Skin epidermis (tissue), 12 donors: ENCODE measurements around the gene CDC34.

Experiments used
- H3K27ac ChIP-seq, 21 experiments: fragments of 200-600 bp; sonication (generic) in 11 of 21; one replicate each; pipeline ENCODE4 v1.5.0; 2020; ENCODE audit warnings: mild to moderate bottlenecking in 3 of 21, inconsistent platforms in 2 of 21, moderate library complexity in 2 of 21
- H3K4me3 ChIP-seq, 7 experiments: fragments of 200-600 bp; sonication (generic) in 2 of 7; one replicate each; pipeline ENCODE4 v1.5.0; 2020; ENCODE audit warnings: inconsistent platforms in 2 of 7, mild to moderate bottlenecking in 2 of 7, moderate library complexity in 1 of 7

Gene CDC34

DNA sequence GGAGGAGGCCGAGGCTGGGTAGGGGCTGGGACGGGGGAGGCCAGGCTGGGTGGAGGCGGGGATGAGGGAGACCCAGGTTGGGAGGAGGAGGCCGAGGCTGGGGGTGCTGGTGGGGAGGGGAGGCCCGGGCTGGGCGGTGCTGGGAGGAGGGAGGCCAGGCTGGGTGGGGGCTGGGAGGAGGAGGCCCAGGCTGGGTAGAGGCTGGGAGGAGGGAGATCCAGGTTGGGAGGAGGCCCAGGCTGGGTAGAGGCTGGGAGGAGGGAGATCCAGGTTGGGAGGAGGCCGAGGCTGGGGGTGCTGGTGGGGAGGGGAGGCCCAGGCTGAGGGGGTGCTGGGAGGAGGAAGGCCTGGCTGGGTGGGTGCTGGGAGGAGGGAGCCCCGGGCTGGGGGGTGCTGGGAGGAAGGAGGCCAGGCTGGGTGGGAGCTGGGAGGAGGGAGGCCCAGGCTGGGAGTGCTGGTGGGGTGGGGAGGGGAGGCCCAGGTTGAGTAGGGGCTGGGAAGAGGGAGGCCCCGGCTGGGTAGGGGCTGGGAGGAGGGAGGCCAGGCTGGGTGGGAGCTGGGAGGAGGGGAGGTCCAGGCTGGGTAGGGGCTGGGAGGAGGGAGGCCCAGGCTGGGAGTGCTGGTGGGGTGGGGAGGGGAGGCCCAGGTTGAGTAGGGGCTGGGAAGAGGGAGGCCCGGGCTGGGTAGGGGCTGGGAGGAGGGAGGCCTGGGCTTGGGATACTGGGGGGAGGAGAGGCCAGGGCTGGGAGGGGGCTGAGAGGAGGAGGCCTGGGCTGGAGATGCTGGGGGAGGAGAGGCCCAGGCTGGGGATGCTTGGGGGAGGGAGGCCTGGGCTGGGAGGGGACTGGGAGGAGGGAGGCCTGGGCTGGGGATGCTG lies 13.6 kb upstream of the CDC34 start:
- no peak overlapping the region for H3K4me3 ChIP-seq
- H3K27ac ChIP-seq: no peak overlapping the region

DNA sequence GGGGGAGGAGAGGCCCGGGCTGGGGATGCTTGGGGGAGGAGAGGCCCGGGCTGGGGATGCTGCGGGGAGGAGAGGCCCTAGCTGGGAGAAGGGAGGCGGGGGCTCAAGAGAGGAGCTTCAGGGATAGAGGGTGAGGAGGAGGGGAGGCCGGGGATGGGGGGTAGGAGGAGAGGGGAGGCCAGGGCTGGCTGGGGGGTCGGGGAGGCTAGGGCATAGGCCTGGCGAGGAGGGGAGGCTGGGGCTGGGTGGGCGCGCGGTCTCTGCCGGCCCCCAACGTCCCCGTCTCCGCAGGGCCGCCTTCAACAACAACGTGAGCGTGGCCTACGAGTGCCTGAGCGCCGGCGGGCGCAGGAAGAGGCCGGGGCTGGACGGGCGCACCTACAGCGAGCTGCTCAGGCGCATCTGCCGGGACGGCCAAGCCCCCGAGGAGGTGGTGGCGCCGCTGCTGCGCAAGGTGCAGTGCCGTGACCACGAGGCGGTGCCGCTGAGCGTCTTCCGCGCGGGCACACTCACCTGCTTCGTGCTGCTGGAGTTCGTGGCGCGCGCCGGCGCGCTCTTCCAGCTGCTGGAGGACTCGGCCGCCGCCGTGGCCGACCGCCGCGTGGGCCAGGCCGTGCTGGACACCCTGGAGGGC lies 12.8 kb upstream of the CDC34 start:
- H3K4me3 ChIP-seq: no peak overlapping the region
- peak overlapping the region in 1 of 21 experiments; percentile 5 for H3K27ac ChIP-seq

DNA sequence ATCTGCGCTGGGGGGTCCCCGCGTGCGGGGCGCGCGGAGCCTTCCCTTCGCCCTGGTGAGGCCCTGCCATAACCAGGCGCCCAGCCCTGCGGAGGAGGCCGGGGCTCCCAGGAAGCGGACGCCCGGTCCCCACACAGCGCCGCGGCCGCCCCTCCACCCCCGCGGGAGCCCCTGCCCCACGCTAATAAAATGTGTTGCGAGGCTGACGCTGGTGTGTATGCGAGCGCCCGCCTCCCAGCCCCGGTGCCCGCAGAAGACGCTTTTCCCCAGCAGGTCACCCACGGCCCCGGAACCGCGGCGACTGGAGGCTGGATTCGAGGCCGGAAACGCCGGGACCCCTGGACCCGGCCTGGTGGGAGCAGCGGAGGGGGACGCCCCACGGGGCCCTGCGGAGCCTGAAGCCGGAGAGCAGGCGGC lies 12.1 kb upstream of the CDC34 start:
- H3K27ac ChIP-seq: no peak overlapping the region
- H3K4me3 ChIP-seq: no peak overlapping the region

DNA sequence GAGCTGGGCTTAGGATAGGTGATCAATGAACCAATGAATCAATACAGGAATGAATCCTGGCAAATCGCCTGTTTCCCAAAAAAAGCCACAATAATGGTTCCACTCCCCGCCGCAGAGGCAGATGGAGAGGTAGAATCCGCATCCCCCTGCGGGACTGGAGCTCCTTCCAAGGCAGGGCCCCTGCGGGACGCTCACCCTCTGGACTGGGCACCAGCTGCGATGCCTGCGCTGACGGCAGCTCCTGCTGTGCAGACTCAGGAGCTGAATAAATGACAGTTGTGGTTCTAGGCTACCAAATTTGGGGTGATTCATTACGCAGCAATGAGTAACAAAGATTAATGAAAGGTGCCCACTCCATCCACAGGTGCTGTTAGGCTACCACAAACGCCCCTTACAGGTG lies 8.8 kb upstream of the CDC34 start:
- H3K4me3 ChIP-seq: no peak overlapping the region
- H3K27ac ChIP-seq: no peak overlapping the region

DNA sequence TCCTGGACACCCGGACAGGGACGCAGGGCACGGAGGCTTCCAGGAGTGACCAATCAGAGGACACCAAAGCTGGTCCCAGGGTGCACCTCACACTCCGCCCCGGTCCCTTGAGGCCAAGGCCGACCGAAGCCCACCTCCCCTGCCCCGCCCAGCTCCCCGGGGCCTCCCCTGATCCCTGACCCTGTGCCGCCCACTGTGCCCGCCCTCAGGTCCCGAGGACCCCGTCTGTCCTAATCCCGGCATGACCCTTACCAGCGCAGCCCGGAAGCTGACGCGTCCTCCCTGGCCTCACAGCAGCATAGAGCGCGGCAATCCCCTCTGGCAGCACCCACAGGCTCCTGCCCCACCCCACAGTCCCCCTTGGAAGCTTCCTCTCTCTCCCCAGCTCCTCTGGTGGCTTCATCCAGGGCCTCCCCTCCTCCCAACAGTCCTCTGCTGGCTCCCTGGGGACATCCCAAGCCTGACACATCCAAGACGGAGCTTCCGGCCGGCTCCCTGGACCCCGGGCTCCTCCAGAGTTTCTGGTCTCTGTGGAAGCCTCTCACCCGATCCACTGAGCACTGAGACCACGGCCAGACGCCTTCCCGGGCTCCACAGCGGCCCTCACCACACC lies 7.4 kb upstream of the CDC34 start:
- H3K4me3 ChIP-seq: no peak overlapping the region

DNA sequence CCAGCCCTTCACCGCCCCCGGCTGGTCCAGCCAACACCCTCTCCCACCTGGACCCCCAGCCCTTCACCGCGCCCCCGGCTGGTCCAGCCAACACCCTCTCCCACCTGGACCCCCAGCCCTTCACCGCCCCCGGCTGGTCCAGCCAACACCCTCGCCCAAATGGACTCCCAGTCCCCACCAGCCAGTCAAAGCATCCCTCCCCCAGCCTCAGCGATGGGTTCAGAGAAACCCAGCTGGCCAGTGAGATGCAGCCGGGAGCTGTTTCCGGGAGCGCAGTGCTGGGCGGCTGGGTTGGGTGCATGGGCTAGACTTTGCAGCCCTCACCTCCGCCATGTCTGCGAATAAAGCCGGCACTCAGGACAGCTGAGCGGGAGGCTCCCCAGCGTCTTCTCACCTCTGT lies 6.5 kb upstream of the CDC34 start:
- Histone ChIP-seq H3K4me3 (no peak overlapping the region), H3K27ac (no peak overlapping the region)

More for the DNA sequence above, 7.4 kb upstream of the CDC34 start:
- no peak overlapping the region for H3K27ac ChIP-seq

DNA sequence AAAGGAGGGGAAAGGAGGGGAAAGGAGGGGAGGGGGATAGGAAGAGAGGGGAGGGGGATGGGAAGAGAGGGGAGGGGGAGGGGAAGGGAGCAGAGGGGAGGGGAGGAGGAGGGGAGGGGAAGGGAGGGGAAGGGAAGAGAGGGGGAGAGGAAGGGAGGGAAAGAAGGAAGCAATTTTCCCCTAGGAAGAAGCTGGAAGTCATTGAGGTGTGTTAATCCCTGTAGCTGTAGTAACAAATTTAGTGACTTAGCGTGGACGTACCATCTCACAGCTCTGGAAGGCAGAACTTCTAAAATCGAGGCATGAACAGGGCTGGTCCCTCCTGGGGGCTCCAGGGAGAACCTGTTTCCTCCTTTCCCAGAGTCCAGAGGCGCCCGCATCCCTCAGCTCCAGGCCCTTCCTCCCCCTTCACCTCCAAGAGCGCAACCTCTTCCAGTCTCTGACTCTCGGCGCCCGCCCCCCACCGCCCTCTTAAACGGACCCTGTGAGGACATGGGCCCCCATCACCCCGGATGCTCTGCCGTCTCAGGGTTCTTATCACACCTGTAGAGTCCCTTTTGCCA lies 5.6 kb upstream of the CDC34 start:
- Histone ChIP-seq H3K4me3 (no peak overlapping the region), H3K27ac (no peak overlapping the region)

DNA sequence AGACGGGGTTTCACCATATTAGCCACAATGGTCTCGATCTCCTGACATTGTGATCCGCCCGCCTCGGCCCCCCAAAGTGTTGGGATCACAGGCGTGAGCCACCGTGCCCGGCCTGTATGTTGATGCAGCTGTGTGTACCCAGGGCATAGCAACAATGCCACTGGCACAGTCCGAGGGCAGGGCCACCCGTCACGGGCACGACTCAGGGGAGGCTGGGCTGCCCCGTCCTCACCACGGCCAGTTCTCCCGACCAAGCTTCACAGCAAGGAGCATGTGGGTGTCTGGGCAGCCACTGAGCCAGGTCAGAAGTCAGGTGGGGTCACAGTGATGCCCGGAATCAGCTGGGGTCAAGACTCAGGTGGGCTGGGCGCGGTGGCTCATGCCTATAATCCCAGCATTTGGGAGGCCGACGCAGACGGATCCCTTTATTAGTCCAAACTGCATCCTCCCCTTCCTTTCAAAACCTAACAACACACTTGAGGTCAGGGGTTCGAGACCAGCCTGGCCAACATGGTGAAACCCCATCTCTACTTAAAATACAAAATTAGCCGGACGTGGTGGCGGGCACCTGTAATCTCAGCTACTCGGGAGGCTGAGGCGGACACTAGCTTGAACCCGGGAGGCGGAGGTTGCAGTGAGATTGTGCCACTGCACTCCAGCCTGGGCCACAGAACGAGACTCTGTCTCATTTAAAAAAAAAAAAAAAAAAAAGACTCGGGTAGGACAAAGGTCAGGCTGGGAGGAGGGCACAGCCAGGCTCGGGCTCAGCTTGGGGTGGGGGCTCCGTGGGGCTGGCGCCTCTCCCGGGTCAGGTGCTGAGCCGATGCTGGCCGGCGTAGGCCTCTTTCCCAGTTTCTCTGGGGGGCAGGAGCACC lies 1.2 kb upstream of the CDC34 start:
- peak overlapping the region; percentile 69 to 99 (median 96) for H3K4me3 ChIP-seq

DNA sequence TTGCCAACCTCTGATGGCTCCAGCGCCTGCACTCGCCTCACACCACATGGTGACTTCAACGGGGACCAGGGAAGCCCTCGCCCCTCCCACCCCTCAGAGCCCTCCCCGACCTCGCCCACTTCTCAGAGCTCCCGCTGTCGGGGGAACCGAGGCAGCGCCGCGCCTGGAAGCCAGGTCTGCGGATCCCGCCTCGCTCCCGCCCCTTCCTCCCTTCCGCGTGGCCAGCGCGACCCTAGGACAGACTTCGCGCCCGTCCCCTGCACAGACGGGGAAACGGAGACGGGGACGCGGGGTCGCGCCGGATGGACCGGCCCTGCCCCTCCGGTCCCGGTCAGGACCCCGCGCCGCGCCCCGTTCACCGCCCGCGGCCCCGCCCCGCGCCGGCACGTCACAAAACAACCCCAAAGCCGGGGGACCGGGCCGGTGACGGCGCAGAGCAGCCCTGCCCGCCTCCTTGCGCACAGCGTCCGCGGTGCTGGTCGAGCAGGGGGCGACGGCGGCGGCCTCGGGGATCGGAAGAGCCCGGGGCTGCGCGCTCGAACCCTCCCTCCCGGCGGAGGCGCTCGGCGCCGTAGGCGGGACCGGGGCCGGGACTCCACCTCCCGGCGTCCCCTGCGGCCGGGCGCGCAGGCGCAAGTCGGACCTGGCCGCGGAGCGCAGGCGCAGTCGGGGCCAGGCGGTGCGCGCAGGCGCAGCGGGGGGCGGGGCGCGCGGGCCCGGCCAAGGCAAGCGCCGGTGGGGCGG lies 379 bp upstream of the CDC34 start:
- peak overlapping the region; percentile 69 to 99 (median 96) for H3K4me3 ChIP-seq

More for the DNA sequence above, 1.2 kb upstream of the CDC34 start:
- peak overlapping the region in 19 of 21 experiments; percentile 91 to 99 (median 97) for H3K27ac ChIP-seq

DNA sequence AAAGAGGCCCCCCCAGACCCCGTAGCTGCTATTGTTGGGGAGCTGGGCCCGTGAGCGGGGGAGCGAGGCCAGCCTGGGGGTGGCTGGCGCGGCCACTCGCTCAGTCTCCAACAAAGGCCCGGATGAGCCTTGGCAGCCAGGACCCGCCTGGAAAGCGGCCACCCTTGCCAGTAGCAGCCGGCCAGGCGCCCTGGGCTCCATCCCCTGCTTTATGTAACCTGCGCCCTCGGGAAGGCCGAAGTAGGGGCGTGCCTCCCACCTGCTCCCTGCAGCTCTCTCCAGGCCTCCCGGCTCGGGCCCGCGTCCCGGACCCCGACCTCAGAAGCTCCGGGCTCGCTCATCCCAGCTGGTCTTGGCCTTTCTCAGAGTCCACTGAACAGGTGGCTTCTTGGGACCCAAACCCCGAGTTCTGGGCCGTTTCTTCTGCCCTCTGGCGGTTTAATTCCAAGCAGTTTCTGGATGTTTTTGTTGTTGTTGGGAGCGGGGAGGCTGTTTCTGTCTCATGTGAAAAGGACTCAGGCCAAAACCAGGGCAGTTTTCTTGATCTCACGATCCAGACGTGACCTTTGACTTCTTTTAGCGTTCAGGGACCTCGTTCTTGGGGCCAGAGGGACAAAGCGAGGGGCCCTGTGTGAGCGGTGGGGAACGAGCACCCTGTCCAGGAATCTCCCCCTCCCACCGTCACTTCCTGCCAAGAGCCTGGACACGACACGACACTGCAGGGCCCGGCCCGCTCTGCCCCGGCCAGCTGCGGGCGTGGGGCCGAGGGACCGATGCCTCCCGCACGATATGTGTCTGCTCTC lies 1.2 kb downstream of the CDC34 start:
- peak overlapping the region; percentile 69 to 99 (median 96) for H3K4me3 ChIP-seq
- peak overlapping the region; percentile 42 to 99 (median 89) for H3K27ac ChIP-seq

More for the DNA sequence above, 379 bp upstream of the CDC34 start:
- H3K27ac ChIP-seq: peak overlapping the region; percentile 81 to 99 (median 96)

DNA sequence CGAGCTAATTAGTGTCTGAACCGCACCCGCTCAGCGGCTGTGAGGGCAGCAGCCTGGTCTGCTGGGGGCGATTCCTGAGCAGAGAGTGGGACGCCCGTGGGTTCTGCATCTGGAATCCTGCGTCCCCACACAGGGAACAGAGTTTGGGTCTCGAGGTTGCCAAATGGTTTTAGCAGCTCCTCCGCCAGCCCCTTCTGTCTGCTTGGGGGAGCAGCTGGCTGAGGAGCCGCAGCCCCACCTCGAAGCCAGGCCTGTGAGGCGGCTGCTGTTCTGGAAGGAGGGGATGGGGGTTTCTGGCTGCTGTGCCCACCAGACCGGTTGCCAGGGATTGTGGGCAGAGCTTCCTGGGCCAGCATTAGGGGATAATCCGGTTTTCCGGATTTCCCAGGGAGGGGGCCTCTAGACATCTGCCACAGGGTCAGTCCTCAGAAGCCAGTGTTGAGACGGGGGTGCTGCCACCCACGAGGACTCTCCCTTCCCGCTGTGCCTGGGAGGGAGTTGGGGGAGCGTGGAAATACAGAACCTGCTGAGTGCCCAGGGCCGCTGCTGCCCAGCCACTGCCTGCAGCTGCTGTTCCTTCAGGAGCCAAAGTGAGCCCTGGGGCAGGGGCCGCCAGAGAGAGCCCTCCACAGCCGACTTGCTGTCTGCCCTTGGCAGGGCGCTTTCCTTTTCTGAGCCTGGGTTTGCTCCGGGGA lies 2.0 kb downstream of the CDC34 start:
- H3K27ac ChIP-seq: peak overlapping the region in 20 of 21 experiments; percentile 60 to 99 (median 90)
- peak overlapping the region; percentile 69 to 99 (median 96) for H3K4me3 ChIP-seq

DNA sequence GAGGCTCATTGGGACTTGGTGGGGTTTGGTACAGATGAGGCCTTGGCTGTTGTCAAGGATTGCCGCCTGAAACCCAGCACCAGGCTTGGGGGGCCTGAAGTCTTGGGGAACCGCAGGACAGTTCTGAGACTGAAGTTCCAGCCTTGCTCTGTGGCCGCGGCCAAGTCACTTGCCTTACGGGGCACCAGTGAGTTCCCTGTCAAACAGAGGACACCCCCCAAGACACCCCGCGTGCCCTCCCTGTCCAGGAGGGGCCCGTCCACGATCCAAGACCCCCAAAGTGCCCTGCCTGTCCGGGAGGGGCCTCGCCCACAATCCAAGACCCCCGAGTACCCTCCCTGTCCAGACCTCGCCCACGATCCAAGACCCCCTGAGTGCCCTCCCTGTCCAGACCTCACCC lies 2.5 kb downstream of the CDC34 start:
- H3K27ac ChIP-seq: peak overlapping the region in 9 of 21 experiments; percentile 78 to 99 (median 93)
- peak overlapping the region in 1 of 7 experiments; percentile 99 for H3K4me3 ChIP-seq

DNA sequence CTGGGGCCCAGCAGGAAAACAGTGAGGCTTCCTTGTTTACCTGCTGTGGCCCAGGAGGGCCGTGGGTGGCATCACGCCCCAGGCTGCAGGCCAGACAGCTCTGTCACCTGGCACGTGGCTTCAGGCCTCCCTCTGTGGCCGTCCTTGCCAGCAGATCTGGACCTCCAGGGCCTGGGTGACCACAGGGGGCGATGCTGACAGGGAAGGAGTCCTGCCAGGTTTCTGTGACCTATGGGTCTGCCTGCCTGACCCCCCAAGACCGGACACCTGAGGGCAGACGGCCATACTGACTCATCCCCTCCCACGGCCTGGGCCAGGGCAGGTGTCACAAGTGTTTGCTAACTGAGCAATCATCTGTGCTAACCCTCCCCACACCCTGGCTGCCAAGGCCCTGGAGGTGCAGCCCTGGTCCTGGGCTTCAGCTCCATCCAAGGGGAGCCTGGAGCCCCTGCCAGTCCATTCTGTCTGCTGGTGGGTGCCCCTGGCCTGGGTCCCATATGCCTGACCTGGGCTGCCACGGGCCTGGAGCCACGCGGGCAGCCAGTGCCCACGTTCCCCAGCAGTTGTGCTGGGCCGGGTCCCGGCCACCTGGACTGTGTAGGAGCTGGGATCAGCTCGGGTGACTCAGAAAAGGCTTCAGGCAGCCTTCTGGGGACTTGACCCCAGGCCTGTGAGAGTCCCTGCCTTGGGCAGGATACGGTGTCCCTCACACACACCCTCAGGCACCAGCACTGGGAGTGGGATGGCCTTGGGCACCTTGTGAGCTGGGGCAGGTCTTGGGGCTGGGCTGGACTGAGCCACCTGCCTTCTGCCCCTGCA lies 3.7 kb downstream of the CDC34 start:
- Histone ChIP-seq H3K27ac (peak overlapping the region in 6 of 21 experiments; percentile 4 to 50 (median 16)), H3K4me3 (no peak overlapping the region)

DNA sequence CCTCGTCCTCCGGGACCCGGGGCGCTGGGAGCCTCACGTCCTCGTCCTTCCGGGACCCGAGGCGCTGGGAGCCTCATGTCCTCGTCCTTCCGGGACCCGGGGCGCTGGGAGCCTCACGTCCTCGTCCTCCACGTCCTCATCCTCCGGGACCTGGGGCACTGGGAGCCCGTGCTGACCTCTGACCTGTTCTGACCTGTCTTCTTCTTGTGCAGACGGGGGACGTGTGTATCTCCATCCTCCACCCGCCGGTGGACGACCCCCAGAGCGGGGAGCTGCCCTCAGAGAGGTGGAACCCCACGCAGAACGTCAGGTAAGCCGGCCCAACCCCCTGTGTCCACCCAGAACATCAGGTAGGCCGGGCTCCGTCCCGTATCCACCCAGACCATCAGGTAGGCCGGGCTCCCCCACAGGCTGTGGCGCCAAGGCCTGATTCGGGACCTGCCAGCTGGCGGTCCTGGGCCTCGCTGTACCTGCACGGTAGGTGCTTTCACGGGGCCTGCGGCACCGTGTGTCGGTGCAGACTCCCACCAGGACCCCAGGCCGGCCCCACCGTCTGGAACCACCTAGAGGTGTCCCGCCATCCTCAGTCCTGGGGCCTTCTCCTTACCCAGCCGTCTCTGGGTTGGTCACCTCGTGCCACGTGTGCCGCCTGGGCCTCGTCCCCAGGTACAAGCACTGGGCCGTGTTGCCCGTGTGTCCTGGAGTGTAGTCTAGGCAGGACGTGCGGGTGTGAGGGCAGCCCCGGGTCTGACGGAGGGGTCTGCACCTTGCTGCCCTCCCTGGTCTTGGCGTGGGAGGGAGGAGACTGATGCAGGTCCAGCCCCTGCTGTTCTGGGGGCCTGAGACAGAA lies 4.7 kb downstream of the CDC34 start:
- Histone ChIP-seq H3K27ac (no peak overlapping the region), H3K4me3 (no peak overlapping the region)

DNA sequence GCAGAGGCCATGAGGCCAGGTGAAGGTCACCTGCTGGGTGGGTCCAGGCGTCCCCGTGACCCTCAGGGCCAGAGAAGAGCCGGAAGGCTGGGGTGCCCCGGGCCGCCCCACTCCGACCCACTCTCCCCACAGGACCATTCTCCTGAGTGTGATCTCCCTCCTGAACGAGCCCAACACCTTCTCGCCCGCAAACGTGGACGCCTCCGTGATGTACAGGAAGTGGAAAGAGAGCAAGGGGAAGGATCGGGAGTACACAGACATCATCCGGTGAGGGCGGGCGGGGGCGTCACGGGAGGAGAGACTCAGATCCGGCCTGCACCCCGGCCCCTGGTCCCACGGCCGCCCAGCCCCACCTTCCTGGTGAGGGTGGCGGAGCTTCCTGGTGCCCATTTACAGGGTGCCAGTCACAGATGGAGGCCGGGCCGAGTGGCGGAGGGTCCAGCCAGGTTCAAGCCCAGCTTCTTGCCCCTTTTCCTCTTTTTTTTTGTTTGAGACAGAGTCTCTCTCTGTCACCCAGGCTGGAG lies 5.4 kb downstream of the CDC34 start:
- H3K27ac ChIP-seq: no peak overlapping the region

More for the DNA sequence above, 5.4 kb downstream of the CDC34 start:
- H3K4me3 ChIP-seq: no peak overlapping the region
